Measurements from ENCODE around the gene ROBO1. TPM values are rescaled to one million over a fixed set of nuclear protein-coding genes. Genes with fewer than 3 reads are reported as not detected.

ROBO1 gene
- total and polyA plus RNA-seq, 2 of the 8 experiments (the other 6 are each of a cell fraction or from before 2014, with no cell fraction given): 51.4 to 91.0 TPM

- Histone ChIP-seq H3K14ac (ENCODE audit: insufficient read length) (no peak overlapping the region), H4K5ac (ENCODE audit: insufficient read length, low read depth, low read length) (no peak overlapping the region), H3K4me2 (ENCODE audit: insufficient read depth in 1 of 2, low read depth in 2 of 2, low read length in 2 of 2) (no peak overlapping the region), H3K23me2 (ENCODE audit: low read depth, low read length) (no peaks in the 10 kb centered on the region), H2BK120ac (replicated peaks; ENCODE audit: low read depth, low read length) (no peak overlapping the region), H3K36me3 (ENCODE audit: control insufficient read depth in 2 of 4, insufficient read depth in 4 of 4, low read length in 3 of 4) (no peaks in the 10 kb centered on the region), H4K91ac (replicated peaks; ENCODE audit: insufficient read length, low read length) (no peak overlapping the region), H3K79me2 (ENCODE audit: control insufficient read depth in 1 of 2, insufficient read depth in 2 of 2, low read length in 2 of 2) (no peaks in the 10 kb centered on the region), H2AFZ (ENCODE audit: low read length) (no peak overlapping the region), H3K27me3 (replicated peaks in 1 of 4; ENCODE audit: control insufficient read depth in 3 of 4, extremely low read depth in 1 of 4, insufficient read depth in 3 of 4, low read length in 3 of 4) (no peaks in the 10 kb centered on the region), H2AK5ac (ENCODE audit: low read depth, low read length) (no peak overlapping the region), H3K4me1 (replicated peaks in 1 of 4; ENCODE audit: control insufficient read depth in 3 of 4, insufficient read depth in 4 of 4, low read length in 3 of 4) (no peaks in the 10 kb centered on the region), H2BK20ac (ENCODE audit: low read length) (no peak overlapping the region), H4K20me1 (replicated peaks in 1 of 2; ENCODE audit: control insufficient read depth in 1 of 2, insufficient read depth in 2 of 2, low read length in 2 of 2) (no peaks in the 10 kb centered on the region), H4K8ac (ENCODE audit: extremely low read depth, insufficient read depth, low read length) (no peak overlapping the region), H3K27ac (ENCODE audit: low read depth, low read length) (no peak overlapping the region), H3K4me3 (ENCODE audit: extremely low read depth in 1 of 4, insufficient read depth in 2 of 4, low read depth in 3 of 4, low read length in 4 of 4) (no peak overlapping the region), H3K9me3 (ENCODE audit: insufficient read depth in 2 of 2, low read depth in 1 of 2, low read length in 1 of 2) (no peaks in the 10 kb centered on the region), H3K9ac (replicated peaks in 1 of 4; ENCODE audit: extremely low read depth in 1 of 4, low read depth in 3 of 4, low read length in 3 of 4) (no peak overlapping the region), H2BK5ac (ENCODE audit: low read depth, low read length) (no peak overlapping the region), H3K79me1 (ENCODE audit: low read depth, low read length) (no peaks in the 10 kb centered on the region), H3K18ac (ENCODE audit: extremely low read depth, low read length) (no peak overlapping the region), H2BK15ac (ENCODE audit: low read length) (no peak overlapping the region), H2BK12ac (ENCODE audit: low read depth, low read length) (no peak overlapping the region), H3K56ac (replicated peaks; ENCODE audit: insufficient read length, low read depth, low read length) (no peak overlapping the region), H3K23ac (ENCODE audit: insufficient read length) (no peak overlapping the region), H3K4ac (replicated peaks; ENCODE audit: insufficient read length, low read depth, low read length) (no peak overlapping the region)
- POLR2A ChIA-PET (ENCODE audit: partially characterized antibody): no interaction called here
- FAIRE-seq (no peak), DNase-seq (ENCODE audit: low read depth in 1 of 2, low spot score in 2 of 2) (no peak)
- WGBS, 2 experiments (ENCODE audit: extremely low coverage in 1 of 2, insufficient coverage in 1 of 2, insufficient read length in 1 of 2, insufficient replicate concordance in 2 of 2, low coverage in 1 of 2, low lambda C conversion rate in 2 of 2, missing lambda C conversion rate in 1 of 2): 91% methylated on average over 1 of the region's 1 CpG; no CpG with 5 or more reads in 1 of the 2 experiments
- TF ChIP-seq RXRA (IDR thresholded peaks at IDR 0.05; ENCODE audit: insufficient read depth, low read depth, low read length) (no peak), TCF12 (IDR thresholded peaks at IDR 0.05; ENCODE audit: low read depth, low read length) (no peak), PHF8 (conservative IDR thresholded peaks at IDR 0.05; ENCODE audit: low read depth, low read length) (no peak), CBX8 (IDR thresholded peaks at IDR 0.05; ENCODE audit: borderline replicate concordance, low read depth, low read length) (no peak), KDM5A (IDR thresholded peaks at IDR 0.05; ENCODE audit: low read length) (no peak), BRCA1 (IDR thresholded peaks at IDR 0.05; ENCODE audit: low read depth, low read length) (no peak), FOSL1 (IDR thresholded peaks at IDR 0.05; ENCODE audit: insufficient read depth, low read depth, low read length) (no peak)
- CTCF ChIA-PET (ENCODE audit: partially characterized antibody): no interaction called here
Observed at GRCh38 chr3:79684041-79684440, 83.8 kb downstream of the ROBO1 start.
